Measurements from ENCODE around the gene CUEDC1. TPM values are rescaled to one million over a fixed set of nuclear protein-coding genes. Genes with fewer than 3 reads are reported as not detected.

The CUEDC1 gene
- total and polyA plus RNA-seq, 8 donors = 16.5 to 30.4 (median 21.7) TPM

DNA sequence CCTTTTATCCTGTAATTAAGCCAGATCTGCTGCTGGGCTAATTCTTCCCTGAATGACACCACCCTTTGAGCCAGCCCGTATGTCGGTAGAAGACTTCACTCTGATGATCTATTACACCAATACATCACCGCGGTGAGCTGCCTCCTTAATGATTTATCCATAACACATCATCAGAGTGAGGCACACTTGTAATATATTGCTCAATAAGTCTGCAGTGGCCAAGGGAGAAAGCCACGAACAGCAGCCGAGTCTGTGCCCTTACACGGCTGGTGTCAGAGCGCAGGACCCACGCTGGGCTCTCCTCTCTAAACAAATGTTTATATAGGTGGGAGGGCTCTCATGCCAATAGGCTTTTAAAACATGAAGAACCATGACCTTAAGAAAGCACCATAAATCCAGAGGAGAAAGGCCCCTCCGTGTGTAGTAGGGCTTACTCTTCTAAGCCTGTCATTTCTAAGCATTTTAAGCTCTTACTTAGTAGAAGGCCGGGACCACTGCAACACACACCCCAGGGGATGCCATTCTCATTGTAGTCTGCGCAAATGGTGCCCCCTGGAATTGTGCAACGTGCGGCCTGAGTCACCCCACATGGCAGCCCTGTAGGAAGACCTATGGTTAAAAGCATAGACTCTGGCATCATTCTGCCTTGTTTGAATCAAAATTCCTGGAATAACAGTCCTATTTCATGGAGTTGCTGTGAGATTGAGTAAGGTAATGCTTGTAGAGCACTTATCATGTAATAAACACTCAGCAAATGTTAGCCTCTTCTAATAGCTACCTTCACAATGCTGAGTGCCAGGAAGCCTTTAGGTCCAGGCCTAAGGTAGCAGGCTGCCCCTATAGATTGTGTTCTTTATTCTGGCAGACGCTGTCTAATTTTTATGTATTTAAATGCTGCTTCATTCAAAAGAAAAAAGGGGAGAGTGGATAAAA, 131.5 kb downstream of the CUEDC1 start:
- H3K9me3 ChIP-seq = no peaks in the 10 kb centered on the region
- intact Hi-C loops (cut with DNase I) = no loop called here
- ATAC-seq (no peak), FAIRE-seq (no peak), DNase-seq (no peak)
- no peaks in the 10 kb centered on the region for H3K27me3 ChIP-seq
- H3K36me3 ChIP-seq = no peaks in the 10 kb centered on the region
- no peaks in the 10 kb centered on the region for H3K4me1 ChIP-seq
- no peak overlapping the region for H3K4me3 ChIP-seq
- H3K27ac ChIP-seq = no peak overlapping the region
- TF ChIP-seq, protein P1, sequence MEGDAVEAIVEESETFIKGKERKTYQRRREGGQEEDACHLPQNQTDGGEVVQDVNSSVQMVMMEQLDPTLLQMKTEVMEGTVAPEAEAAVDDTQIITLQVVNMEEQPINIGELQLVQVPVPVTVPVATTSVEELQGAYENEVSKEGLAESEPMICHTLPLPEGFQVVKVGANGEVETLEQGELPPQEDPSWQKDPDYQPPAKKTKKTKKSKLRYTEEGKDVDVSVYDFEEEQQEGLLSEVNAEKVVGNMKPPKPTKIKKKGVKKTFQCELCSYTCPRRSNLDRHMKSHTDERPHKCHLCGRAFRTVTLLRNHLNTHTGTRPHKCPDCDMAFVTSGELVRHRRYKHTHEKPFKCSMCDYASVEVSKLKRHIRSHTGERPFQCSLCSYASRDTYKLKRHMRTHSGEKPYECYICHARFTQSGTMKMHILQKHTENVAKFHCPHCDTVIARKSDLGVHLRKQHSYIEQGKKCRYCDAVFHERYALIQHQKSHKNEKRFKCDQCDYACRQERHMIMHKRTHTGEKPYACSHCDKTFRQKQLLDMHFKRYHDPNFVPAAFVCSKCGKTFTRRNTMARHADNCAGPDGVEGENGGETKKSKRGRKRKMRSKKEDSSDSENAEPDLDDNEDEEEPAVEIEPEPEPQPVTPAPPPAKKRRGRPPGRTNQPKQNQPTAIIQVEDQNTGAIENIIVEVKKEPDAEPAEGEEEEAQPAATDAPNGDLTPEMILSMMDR (IDR thresholded peaks at IDR 0.05) = no peak
- 71 to 74% methylated on average over 15 of the region's 15 CpGs for WGBS, 2 donors

GRCh38 chr17:57819867-57820266, 135.3 kb downstream of the CUEDC1 start:
- 72 to 84% methylated on average over 5 of the region's 5 CpGs for WGBS, 2 donors
- no peak for ATAC-seq
- no peaks in the 10 kb centered on the region for H3K9me3 ChIP-seq
- no peaks in the 10 kb centered on the region for H3K27me3 ChIP-seq
- DNase-seq = no peak
- TF ChIP-seq, protein P1 (IDR thresholded peaks at IDR 0.05) = no peak
- intact Hi-C loops (cut with DNase I) = no loop called here
- H3K27ac ChIP-seq = no peak overlapping the region
- H3K36me3 ChIP-seq = no peaks in the 10 kb centered on the region
- H3K4me3 ChIP-seq = no peak overlapping the region
- FAIRE-seq = no peak
- no peaks in the 10 kb centered on the region for H3K4me1 ChIP-seq

GRCh38 chr17:57819285-57819684, 135.9 kb downstream of the CUEDC1 start:
- H3K27me3 ChIP-seq = no peaks in the 10 kb centered on the region
- FAIRE-seq (no peak), ATAC-seq (no peak), DNase-seq (no peak)
- H3K36me3 ChIP-seq = no peaks in the 10 kb centered on the region
- WGBS, 2 donors = 82 to 90% methylated on average over 2 of the region's 2 CpGs
- TF ChIP-seq, protein P1 (IDR thresholded peaks at IDR 0.05) = no peak
- no peaks in the 10 kb centered on the region for H3K4me1 ChIP-seq
- no peak overlapping the region for H3K27ac ChIP-seq
- no peak overlapping the region for H3K4me3 ChIP-seq
- no peaks in the 10 kb centered on the region for H3K9me3 ChIP-seq
- intact Hi-C loops (cut with DNase I) = no loop called here

GRCh38 chr17:57818066-57818465, 137.1 kb downstream of the CUEDC1 start:
- intact Hi-C loops (cut with DNase I) = no loop called here

More at GRCh38 chr17:57818066-57818465, 137.1 kb downstream of the CUEDC1 start:
- WGBS, 2 donors = 75 to 82% methylated on average over 9 of the region's 9 CpGs
- FAIRE-seq = no peak
- DNase-seq = no peak
- Histone ChIP-seq H3K27me3 (no peaks in the 10 kb centered on the region), H3K9me3 (no peaks in the 10 kb centered on the region), H3K4me1 (no peaks in the 10 kb centered on the region), H3K36me3 (no peaks in the 10 kb centered on the region), H3K4me3 (no peak overlapping the region), H3K27ac (no peak overlapping the region)
- no peak for ATAC-seq
- TF ChIP-seq, protein P1 (IDR thresholded peaks at IDR 0.05) = no peak
